K562 (cell line): ENCODE data around the gene ERGIC3. TPM values are rescaled to one million over a fixed set of nuclear protein-coding genes. Genes with fewer than 3 reads are reported as not detected.

Experiments
- BRD9 ChIP-seq: fragments of 450-650 bp; IDR thresholded peaks from 2 replicates; pipeline ENCODE4 v1.6.1; 2018; ENCODE audit warnings: low read depth; ENCODE audit not compliant: partially characterized antibody
- HDAC6 ChIP-seq: IDR thresholded peaks from 2 replicates; pipeline ENCODE4 v1.6.1; 2012; ENCODE audit warnings: low read depth, mild to moderate bottlenecking, control low read depth, inconsistent platforms, low read length, moderate library complexity
- MBD2 ChIP-seq: sonication (generic); IDR thresholded peaks from 2 replicates; pipeline ENCODE4 v1.6.1; 2016; ENCODE audit warnings: low read depth, borderline replicate concordance
- NFATC3 ChIP-seq: fragments of 450-650 bp; IDR thresholded peaks from 2 replicates; pipeline ENCODE4 v1.6.1; 2017; ENCODE audit warnings: mild to moderate bottlenecking
- POLR3G ChIP-seq: IDR thresholded peaks from 2 replicates; pipeline ENCODE4 v1.6.1; 2011; ENCODE audit not compliant: insufficient read length, insufficient replicate concordance; ENCODE audit errors: extremely low read depth
- TARDBP ChIP-seq: fragments of 450-650 bp; IDR thresholded peaks from 2 replicates; pipeline ENCODE4 v1.6.1; 2016
- ZFP36 ChIP-seq: fragments of 150-350 bp; IDR thresholded peaks from 2 replicates; pipeline ENCODE4 v1.6.1; 2018; ENCODE audit warnings: low read length, low read depth; ENCODE audit not compliant: partially characterized antibody
- ZNF280A ChIP-seq: fragments of 450-650 bp; IDR thresholded peaks from 2 replicates; pipeline ENCODE4 v1.6.1; 2018; ENCODE audit warnings: mild to moderate bottlenecking, low read depth; ENCODE audit not compliant: partially characterized antibody
- polyA plus RNA-seq, 8 experiments: library from polyadenylated mRNA; depleted of rRNA in 4 of 8; stranded (reverse) in 5 of 8; unstranded in 3 of 8; fragments of >200 nt; fragmentation: Nextera tagmentation in 2 of 8; fragmentation: Illumina TruSeq in 1 of 8; extraction: Ambion mirVana in 2 of 8; extraction: Trizol in 1 of 8; gene quantifications; 2 replicates each; pipeline versions ENCODE4 v1.2.1 to v1.2.3, GENCODE V29; 2011 to 2014; ENCODE audit warnings: inconsistent platforms in 1 of 8, missing spikeins in 1 of 8
- total RNA-seq, 7 experiments: library from RNA; depleted of rRNA in 6 of 7; stranded (reverse); fragments of >200 nt in 6 of 7; fragmentation: Illumina TruSeq in 2 of 7; extraction: Trizol in 2 of 7; gene quantifications; 2 replicates each; pipeline versions ENCODE4 v1.2.1 to v1.2.3, GENCODE V29; 2011 to 2021; ENCODE audit warnings: low replicate concordance in 1 of 7
- TF ChIP-seq, protein P1 (sequence below): fragments of 450-650 bp; IDR thresholded peaks from 2 replicates; pipeline ENCODE4 v1.6.1; 2018; ENCODE audit not compliant: partially characterized antibody
- TF ChIP-seq, protein P2 (sequence below): fragments of 200-800 bp; sonication (Bioruptor generic); IDR thresholded peaks from 2 replicates; pipeline ENCODE4 v1.6.1; 2016; ENCODE audit warnings: missing genetic modification characterization, missing compliant biosample characterization
- TF ChIP-seq, protein P3 (sequence below): fragments of 200-400 bp; formaldehyde crosslinking; IDR thresholded peaks from 2 replicates; pipeline ENCODE4 v1.6.1; 2017; ENCODE audit warnings: mild to moderate bottlenecking, low read depth, low read length, moderate library complexity

Gene ERGIC3
- total and polyA plus RNA-seq, 9 of the 15 experiments (the other 6 are each of a cell fraction or from before 2014, with no cell fraction given), result 121 to 278 (median 184) TPM

- TF ChIP-seq, protein P1, sequence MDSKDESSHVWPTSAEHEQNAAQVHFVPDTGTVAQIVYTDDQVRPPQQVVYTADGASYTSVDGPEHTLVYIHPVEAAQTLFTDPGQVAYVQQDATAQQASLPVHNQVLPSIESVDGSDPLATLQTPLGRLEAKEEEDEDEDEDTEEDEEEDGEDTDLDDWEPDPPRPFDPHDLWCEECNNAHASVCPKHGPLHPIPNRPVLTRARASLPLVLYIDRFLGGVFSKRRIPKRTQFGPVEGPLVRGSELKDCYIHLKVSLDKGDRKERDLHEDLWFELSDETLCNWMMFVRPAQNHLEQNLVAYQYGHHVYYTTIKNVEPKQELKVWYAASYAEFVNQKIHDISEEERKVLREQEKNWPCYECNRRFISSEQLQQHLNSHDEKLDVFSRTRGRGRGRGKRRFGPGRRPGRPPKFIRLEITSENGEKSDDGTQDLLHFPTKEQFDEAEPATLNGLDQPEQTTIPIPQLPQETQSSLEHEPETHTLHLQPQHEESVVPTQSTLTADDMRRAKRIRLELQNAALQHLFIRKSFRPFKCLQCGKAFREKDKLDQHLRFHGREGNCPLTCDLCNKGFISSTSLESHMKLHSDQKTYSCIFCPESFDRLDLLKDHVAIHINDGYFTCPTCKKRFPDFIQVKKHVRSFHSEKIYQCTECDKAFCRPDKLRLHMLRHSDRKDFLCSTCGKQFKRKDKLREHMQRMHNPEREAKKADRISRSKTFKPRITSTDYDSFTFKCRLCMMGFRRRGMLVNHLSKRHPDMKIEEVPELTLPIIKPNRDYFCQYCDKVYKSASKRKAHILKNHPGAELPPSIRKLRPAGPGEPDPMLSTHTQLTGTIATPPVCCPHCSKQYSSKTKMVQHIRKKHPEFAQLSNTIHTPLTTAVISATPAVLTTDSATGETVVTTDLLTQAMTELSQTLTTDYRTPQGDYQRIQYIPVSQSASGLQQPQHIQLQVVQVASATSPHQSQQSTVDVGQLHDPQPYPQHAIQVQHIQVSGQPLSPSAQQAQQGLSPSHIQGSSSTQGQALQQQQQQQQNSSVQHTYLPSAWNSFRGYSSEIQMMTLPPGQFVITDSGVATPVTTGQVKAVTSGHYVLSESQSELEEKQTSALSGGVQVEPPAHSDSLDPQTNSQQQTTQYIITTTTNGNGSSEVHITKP, result no peak
- TF ChIP-seq TARDBP (no peak), HDAC6 (no peak), ZFP36 (no peak), MBD2 (peak; percentile 51; the same call in 1 of the 2 replicates), ZNF280A (no peak), NFATC3 (no peak), BRD9 (no peak), POLR3G (no peak)
- TF ChIP-seq, protein P2, sequence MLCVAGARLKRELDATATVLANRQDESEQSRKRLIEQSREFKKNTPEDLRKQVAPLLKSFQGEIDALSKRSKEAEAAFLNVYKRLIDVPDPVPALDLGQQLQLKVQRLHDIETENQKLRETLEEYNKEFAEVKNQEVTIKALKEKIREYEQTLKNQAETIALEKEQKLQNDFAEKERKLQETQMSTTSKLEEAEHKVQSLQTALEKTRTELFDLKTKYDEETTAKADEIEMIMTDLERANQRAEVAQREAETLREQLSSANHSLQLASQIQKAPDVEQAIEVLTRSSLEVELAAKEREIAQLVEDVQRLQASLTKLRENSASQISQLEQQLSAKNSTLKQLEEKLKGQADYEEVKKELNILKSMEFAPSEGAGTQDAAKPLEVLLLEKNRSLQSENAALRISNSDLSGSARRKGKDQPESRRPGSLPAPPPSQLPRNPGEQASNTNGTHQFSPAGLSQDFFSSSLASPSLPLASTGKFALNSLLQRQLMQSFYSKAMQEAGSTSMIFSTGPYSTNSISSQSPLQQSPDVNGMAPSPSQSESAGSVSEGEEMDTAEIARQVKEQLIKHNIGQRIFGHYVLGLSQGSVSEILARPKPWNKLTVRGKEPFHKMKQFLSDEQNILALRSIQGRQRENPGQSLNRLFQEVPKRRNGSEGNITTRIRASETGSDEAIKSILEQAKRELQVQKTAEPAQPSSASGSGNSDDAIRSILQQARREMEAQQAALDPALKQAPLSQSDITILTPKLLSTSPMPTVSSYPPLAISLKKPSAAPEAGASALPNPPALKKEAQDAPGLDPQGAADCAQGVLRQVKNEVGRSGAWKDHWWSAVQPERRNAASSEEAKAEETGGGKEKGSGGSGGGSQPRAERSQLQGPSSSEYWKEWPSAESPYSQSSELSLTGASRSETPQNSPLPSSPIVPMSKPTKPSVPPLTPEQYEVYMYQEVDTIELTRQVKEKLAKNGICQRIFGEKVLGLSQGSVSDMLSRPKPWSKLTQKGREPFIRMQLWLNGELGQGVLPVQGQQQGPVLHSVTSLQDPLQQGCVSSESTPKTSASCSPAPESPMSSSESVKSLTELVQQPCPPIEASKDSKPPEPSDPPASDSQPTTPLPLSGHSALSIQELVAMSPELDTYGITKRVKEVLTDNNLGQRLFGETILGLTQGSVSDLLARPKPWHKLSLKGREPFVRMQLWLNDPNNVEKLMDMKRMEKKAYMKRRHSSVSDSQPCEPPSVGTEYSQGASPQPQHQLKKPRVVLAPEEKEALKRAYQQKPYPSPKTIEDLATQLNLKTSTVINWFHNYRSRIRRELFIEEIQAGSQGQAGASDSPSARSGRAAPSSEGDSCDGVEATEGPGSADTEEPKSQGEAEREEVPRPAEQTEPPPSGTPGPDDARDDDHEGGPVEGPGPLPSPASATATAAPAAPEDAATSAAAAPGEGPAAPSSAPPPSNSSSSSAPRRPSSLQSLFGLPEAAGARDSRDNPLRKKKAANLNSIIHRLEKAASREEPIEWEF, result no peak
- TF ChIP-seq, protein P3, sequence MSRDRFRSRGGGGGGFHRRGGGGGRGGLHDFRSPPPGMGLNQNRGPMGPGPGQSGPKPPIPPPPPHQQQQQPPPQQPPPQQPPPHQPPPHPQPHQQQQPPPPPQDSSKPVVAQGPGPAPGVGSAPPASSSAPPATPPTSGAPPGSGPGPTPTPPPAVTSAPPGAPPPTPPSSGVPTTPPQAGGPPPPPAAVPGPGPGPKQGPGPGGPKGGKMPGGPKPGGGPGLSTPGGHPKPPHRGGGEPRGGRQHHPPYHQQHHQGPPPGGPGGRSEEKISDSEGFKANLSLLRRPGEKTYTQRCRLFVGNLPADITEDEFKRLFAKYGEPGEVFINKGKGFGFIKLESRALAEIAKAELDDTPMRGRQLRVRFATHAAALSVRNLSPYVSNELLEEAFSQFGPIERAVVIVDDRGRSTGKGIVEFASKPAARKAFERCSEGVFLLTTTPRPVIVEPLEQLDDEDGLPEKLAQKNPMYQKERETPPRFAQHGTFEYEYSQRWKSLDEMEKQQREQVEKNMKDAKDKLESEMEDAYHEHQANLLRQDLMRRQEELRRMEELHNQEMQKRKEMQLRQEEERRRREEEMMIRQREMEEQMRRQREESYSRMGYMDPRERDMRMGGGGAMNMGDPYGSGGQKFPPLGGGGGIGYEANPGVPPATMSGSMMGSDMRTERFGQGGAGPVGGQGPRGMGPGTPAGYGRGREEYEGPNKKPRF, result no peak
Measured at GRCh38 chr20:35541783-35542662, at the start of gene ERGIC3 (continued).
